Measurements from ENCODE around the gene IER3.

DNA sequence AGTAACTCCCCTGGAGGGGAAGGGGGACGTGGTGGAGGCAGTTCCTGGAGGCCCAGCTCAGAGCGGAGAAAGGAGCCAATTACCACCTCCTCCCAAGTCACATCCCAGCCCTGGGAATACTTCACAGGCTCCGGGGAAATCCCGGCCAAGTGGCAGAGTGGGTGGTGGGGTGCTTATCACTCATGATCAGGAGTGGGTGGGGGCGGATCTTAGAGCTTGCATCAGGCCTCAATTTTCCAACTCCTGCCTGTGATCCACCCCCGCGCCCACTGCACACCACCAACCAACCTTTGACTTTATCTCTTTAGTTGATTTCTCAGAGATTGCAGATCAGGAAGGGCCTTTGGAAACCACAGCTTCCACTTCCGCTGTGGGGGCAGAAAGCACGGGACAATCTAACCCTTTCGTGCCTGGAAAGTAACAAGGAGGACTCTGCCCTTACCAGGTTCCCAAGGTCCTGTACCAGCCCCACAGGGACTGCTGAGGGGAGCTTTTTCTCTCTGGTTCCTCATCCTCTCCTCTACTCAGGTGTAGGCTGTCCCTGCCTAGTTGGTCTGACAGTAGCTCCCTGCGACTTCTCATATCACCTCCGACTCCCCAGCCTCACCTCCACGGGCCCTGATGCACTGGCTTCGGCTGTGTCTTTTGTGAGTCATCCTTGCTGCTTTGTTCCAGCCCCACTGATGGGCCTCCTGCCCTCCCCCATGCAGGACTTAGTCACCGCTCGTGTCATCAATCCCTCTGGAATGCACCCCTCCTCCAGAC is 24.9 kb upstream of the IER3 start:
- TF ChIP-seq EZH2phosphoT487 (IDR thresholded peaks at IDR 0.05; ENCODE audit: low read length) = no peak
- no peak for TF ChIP-seq EZH2 (optimal IDR thresholded peaks at IDR 0.05; ENCODE audit: low read depth, low read length)
- TF ChIP-seq, protein P1, sequence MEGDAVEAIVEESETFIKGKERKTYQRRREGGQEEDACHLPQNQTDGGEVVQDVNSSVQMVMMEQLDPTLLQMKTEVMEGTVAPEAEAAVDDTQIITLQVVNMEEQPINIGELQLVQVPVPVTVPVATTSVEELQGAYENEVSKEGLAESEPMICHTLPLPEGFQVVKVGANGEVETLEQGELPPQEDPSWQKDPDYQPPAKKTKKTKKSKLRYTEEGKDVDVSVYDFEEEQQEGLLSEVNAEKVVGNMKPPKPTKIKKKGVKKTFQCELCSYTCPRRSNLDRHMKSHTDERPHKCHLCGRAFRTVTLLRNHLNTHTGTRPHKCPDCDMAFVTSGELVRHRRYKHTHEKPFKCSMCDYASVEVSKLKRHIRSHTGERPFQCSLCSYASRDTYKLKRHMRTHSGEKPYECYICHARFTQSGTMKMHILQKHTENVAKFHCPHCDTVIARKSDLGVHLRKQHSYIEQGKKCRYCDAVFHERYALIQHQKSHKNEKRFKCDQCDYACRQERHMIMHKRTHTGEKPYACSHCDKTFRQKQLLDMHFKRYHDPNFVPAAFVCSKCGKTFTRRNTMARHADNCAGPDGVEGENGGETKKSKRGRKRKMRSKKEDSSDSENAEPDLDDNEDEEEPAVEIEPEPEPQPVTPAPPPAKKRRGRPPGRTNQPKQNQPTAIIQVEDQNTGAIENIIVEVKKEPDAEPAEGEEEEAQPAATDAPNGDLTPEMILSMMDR (IDR thresholded peaks at IDR 0.05; ENCODE audit: low read length) = no peak
